ENCODE data around the gene ASIC4. TPM values are rescaled to one million over a fixed set of nuclear protein-coding genes. Genes with fewer than 3 reads are reported as not detected.

ASIC4 gene
- total and polyA plus RNA-seq, 2 of the 13 experiments (the other 11 are each of a cell fraction or from before 2014, with no cell fraction given), result 0.03 TPM; not detected in 1

DNA sequence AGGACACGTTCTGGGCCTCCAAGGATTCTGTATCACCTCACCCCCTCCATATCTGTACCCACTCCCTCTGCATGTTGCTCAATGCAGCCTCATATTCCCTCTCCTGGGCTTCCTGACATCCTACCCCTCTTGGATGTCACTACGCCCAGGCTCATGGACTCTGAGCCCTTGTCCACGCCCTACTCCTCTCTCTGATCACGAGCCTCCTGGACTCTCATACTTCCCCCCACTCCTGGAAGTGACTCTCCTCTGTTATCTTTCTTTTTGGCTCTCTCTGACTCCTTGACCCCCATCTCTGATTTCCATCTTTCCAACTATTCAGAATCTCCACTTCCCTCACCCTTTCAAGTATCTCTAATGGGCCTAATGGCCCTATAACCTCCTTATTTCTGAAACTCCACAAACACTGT is 31.7 kb downstream of the ASIC4 start (continued):
- TF ChIP-seq EED (CRISPR knock-in tag; IDR thresholded peaks at IDR 0.05) (no peak), PHF5A (CRISPR knock-in tag; IDR thresholded peaks at IDR 0.05; ENCODE audit: low read depth, unreplicated experiment) (peak; percentile 48), RFXANK (CRISPR knock-in tag; IDR thresholded peaks at IDR 0.05) (no peak), FIP1L1 (IDR thresholded peaks at IDR 0.05; ENCODE audit: borderline replicate concordance, insufficient read depth, low read depth, low read length) (no peak), MEIS2 (CRISPR knock-in tag; IDR thresholded peaks at IDR 0.05) (no peak), GFI1 (CRISPR knock-in tag; IDR thresholded peaks at IDR 0.05; ENCODE audit: borderline replicate concordance) (peak; percentile 38; the same call in 1 of the 2 replicates), THAP11 (CRISPR knock-in tag; IDR thresholded peaks at IDR 0.05) (peak; percentile 72), KLF13 (CRISPR knock-in tag; IDR thresholded peaks at IDR 0.05) (no peak), ZKSCAN5 (CRISPR knock-in tag; IDR thresholded peaks at IDR 0.05) (no peak), LCORL (IDR thresholded peaks at IDR 0.05) (peak; percentile 16; the same call in 1 of the 2 replicates), LCORL (CRISPR knock-in tag; IDR thresholded peaks at IDR 0.05) (peak; percentile 72; the same call in 1 of the 2 replicates), NCOA5 (CRISPR knock-in tag; IDR thresholded peaks at IDR 0.05) (no peak), ZNF33B (CRISPR knock-in tag; IDR thresholded peaks at IDR 0.05) (no peak), SPEN (CRISPR knock-in tag; IDR thresholded peaks at IDR 0.05; ENCODE audit: low read depth) (no peak), ZNF12 (CRISPR knock-in tag; IDR thresholded peaks at IDR 0.05) (peak; percentile 79; the same call in 1 of the 2 replicates), ZNF572 (CRISPR knock-in tag; IDR thresholded peaks at IDR 0.05) (no peak), SNAI1 (CRISPR knock-in tag; IDR thresholded peaks at IDR 0.05; ENCODE audit: borderline replicate concordance) (no peak), BCLAF1 (IDR thresholded peaks at IDR 0.05) (no peak), NFIC (IDR thresholded peaks at IDR 0.05; ENCODE audit: low read length) (no peak), NAIF1 (CRISPR knock-in tag; IDR thresholded peaks at IDR 0.05; ENCODE audit: borderline replicate concordance) (no peak), GPN1 (CRISPR knock-in tag; IDR thresholded peaks at IDR 0.05; ENCODE audit: borderline replicate concordance) (no peak)
- TF ChIP-seq, protein P1, sequence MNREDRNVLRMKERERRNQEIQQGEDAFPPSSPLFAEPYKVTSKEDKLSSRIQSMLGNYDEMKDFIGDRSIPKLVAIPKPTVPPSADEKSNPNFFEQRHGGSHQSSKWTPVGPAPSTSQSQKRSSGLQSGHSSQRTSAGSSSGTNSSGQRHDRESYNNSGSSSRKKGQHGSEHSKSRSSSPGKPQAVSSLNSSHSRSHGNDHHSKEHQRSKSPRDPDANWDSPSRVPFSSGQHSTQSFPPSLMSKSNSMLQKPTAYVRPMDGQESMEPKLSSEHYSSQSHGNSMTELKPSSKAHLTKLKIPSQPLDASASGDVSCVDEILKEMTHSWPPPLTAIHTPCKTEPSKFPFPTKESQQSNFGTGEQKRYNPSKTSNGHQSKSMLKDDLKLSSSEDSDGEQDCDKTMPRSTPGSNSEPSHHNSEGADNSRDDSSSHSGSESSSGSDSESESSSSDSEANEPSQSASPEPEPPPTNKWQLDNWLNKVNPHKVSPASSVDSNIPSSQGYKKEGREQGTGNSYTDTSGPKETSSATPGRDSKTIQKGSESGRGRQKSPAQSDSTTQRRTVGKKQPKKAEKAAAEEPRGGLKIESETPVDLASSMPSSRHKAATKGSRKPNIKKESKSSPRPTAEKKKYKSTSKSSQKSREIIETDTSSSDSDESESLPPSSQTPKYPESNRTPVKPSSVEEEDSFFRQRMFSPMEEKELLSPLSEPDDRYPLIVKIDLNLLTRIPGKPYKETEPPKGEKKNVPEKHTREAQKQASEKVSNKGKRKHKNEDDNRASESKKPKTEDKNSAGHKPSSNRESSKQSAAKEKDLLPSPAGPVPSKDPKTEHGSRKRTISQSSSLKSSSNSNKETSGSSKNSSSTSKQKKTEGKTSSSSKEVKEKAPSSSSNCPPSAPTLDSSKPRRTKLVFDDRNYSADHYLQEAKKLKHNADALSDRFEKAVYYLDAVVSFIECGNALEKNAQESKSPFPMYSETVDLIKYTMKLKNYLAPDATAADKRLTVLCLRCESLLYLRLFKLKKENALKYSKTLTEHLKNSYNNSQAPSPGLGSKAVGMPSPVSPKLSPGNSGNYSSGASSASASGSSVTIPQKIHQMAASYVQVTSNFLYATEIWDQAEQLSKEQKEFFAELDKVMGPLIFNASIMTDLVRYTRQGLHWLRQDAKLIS (CRISPR knock-in tag; IDR thresholded peaks at IDR 0.05), result no peak
- TF ChIP-seq, protein P2, sequence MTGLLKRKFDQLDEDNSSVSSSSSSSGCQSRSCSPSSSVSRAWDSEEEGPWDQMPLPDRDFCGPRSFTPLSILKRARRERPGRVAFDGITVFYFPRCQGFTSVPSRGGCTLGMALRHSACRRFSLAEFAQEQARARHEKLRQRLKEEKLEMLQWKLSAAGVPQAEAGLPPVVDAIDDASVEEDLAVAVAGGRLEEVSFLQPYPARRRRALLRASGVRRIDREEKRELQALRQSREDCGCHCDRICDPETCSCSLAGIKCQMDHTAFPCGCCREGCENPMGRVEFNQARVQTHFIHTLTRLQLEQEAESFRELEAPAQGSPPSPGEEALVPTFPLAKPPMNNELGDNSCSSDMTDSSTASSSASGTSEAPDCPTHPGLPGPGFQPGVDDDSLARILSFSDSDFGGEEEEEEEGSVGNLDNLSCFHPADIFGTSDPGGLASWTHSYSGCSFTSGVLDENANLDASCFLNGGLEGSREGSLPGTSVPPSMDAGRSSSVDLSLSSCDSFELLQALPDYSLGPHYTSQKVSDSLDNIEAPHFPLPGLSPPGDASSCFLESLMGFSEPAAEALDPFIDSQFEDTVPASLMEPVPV (CRISPR knock-in tag; IDR thresholded peaks at IDR 0.05), result no peak
- TF ChIP-seq, protein P3, sequence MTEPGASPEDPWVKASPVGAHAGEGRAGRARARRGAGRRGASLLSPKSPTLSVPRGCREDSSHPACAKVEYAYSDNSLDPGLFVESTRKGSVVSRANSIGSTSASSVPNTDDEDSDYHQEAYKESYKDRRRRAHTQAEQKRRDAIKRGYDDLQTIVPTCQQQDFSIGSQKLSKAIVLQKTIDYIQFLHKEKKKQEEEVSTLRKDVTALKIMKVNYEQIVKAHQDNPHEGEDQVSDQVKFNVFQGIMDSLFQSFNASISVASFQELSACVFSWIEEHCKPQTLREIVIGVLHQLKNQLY (CRISPR knock-in tag; IDR thresholded peaks at IDR 0.05), result peak; percentile 100

Measured in HepG2 (cell line).